HEK293 (cell line): Measurements from ENCODE around the gene GAS7.

Experiments
- CTCF ChIA-PET: fragments of 350-600 bp; formaldehyde crosslinking; extraction: SDS; loops from one replicate; lab custom pipeline; 2021; ENCODE audit warnings: antibody characterized with exemption; lab: Yijun Ruan, JAX
- POLR2A ChIA-PET: fragments of 300-600 bp; formaldehyde crosslinking; extraction: SDS; loops from one replicate; lab custom pipeline; 2020; ENCODE audit warnings: antibody characterized with exemption, inconsistent platforms; lab: Yijun Ruan, JAX
- H3K27ac ChIP-seq: fragments of 200-500 bp; sonication (Bioruptor generic); 2 replicates; pipeline ENCODE4 v1.5.1; 2014; ENCODE audit warnings: low read depth, low read length, control low read depth, inconsistent platforms; ENCODE audit errors: extremely low read depth
- H3K36me3 ChIP-seq, 2 experiments: fragments of 200-500 bp in 1 of 2; sonication (Bioruptor generic) in 1 of 2; 1 replicate in 1 of 2; 2 replicates in 1 of 2; pipeline ENCODE4 v1.5.1; 2014 to 2017; ENCODE audit warnings: inconsistent platforms in 2 of 2, low read length in 2 of 2; ENCODE audit not compliant: control insufficient read depth in 2 of 2, insufficient read depth in 1 of 2
- H3K4me1 ChIP-seq: fragments of 200-500 bp; sonication (Bioruptor generic); 2 replicates; pipeline ENCODE4 v1.5.1; 2014; ENCODE audit warnings: mild to moderate bottlenecking, low read length, inconsistent platforms; ENCODE audit not compliant: control insufficient read depth, insufficient read depth
- H3K4me3 ChIP-seq: 2 replicates; pipeline ENCODE4 v1.5.1; 2011; ENCODE audit warnings: low read depth, mild to moderate bottlenecking, control low read depth, low read length, moderate library complexity
- H3K9me3 ChIP-seq: fragments of 200-500 bp; sonication (Bioruptor generic); 2 replicates; pipeline ENCODE4 v1.5.1; 2014; ENCODE audit warnings: low read depth, low read length, inconsistent platforms; ENCODE audit not compliant: control insufficient read depth, insufficient read depth
- SCRT2 ChIP-seq: fragments of 450-650 bp; formaldehyde crosslinking; IDR thresholded peaks from 2 replicates; pipeline ENCODE4 v1.5.1; 2016; ENCODE audit warnings: missing biosample characterization, missing genetic modification characterization
- SP2 ChIP-seq: fragments of 450-650 bp; formaldehyde crosslinking; IDR thresholded peaks from 2 replicates; pipeline ENCODE4 v1.5.1; 2016; ENCODE audit warnings: missing biosample characterization, missing genetic modification characterization
- ZBTB8A ChIP-seq: fragments of 450-650 bp; formaldehyde crosslinking; IDR thresholded peaks from 2 replicates; pipeline ENCODE4 v1.5.1; 2016; ENCODE audit warnings: missing biosample characterization, missing genetic modification characterization
- ZNF184 ChIP-seq: fragments of 450-650 bp; IDR thresholded peaks from 2 replicates; pipeline ENCODE4 v1.5.1; 2018; ENCODE audit warnings: missing biosample characterization, mild to moderate bottlenecking, missing genetic modification characterization
- ZNF354C ChIP-seq: fragments of 450-650 bp; formaldehyde crosslinking; IDR thresholded peaks from 2 replicates; pipeline ENCODE4 v1.5.1; 2016; ENCODE audit warnings: missing biosample characterization, missing genetic modification characterization, low read depth, borderline replicate concordance
- ZNF394 ChIP-seq: fragments of 450-650 bp; formaldehyde crosslinking; IDR thresholded peaks from 2 replicates; pipeline ENCODE4 v1.5.1; 2016; ENCODE audit warnings: missing biosample characterization, missing genetic modification characterization, mild to moderate bottlenecking, moderate library complexity, borderline replicate concordance
- ZNF548 ChIP-seq: fragments of 450-650 bp; formaldehyde crosslinking; IDR thresholded peaks from 2 replicates; pipeline ENCODE4 v1.5.1; 2016; ENCODE audit warnings: missing biosample characterization, missing genetic modification characterization
- ZNF585B ChIP-seq: fragments of 450-650 bp; formaldehyde crosslinking; IDR thresholded peaks from 2 replicates; pipeline ENCODE4 v1.5.1; 2016; ENCODE audit warnings: missing biosample characterization, missing genetic modification characterization
- ZNF626 ChIP-seq: fragments of 450-650 bp; sonication (Bioruptor Pico); formaldehyde crosslinking; IDR thresholded peaks from 2 replicates; pipeline ENCODE4 v1.5.1; 2018; ENCODE audit warnings: missing biosample characterization, missing genetic modification characterization, inconsistent platforms
- ZNF707 ChIP-seq: fragments of 450-650 bp; formaldehyde crosslinking; IDR thresholded peaks from 2 replicates; pipeline ENCODE4 v1.5.1; 2016; ENCODE audit warnings: missing biosample characterization, missing genetic modification characterization
- ZNF777 ChIP-seq: fragments of 450-650 bp; formaldehyde crosslinking; IDR thresholded peaks from 2 replicates; pipeline ENCODE4 v1.5.1; 2017; ENCODE audit warnings: missing biosample characterization, missing genetic modification characterization, borderline replicate concordance
- ZNF830 ChIP-seq: fragments of 450-650 bp; IDR thresholded peaks from 2 replicates; pipeline ENCODE4 v1.5.0; 2018; ENCODE audit warnings: missing biosample characterization, missing genetic modification characterization, low read depth, mild to moderate bottlenecking, moderate library complexity
- ZSCAN23 ChIP-seq: fragments of 450-650 bp; formaldehyde crosslinking; IDR thresholded peaks from 2 replicates; pipeline ENCODE4 v1.5.1; 2016; ENCODE audit warnings: missing biosample characterization, missing genetic modification characterization
- TF ChIP-seq, protein P1 (sequence below): fragments of 450-650 bp; formaldehyde crosslinking; IDR thresholded peaks from 2 replicates; pipeline ENCODE4 v1.5.1; 2016; ENCODE audit warnings: missing biosample characterization, missing genetic modification characterization
- TF ChIP-seq, protein P2 (sequence below): fragments of 450-650 bp; formaldehyde crosslinking; IDR thresholded peaks from 2 replicates; pipeline ENCODE4 v1.5.1; 2016; ENCODE audit warnings: missing biosample characterization, missing genetic modification characterization
- TF ChIP-seq, protein P3 (sequence below): fragments of 450-650 bp; formaldehyde crosslinking; IDR thresholded peaks from 2 replicates; pipeline ENCODE4 v1.5.1; 2016; ENCODE audit warnings: missing biosample characterization, missing genetic modification characterization

GAS7 gene

DNA sequence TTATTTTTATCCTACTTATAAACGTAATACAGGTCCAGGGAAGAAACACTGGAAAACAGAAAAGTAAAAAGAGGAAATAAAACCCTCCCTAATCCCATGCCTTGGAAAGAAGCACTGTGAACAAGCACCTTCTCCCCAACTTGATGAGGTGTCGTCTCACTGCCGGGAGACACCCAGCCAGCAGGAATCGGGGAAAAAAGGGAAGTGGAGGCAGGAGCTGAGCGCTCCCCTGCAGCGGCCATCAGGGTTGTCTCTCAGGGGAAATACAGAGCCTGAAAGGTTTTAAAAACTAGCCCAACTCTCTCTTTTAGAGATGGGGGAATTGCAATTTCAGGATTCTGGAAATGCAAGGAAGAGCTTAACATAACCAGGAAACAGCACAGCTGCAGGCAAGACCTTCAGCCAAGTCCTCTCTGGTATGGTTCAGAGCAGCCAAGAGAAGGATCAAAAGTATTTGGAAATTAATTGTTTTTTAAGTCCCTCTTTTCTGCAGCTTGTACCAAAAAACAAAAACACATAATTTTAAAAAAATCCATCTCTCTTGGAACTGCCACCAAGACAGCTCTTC lies 197.0 kb downstream of the GAS7 start (continued):
- TF ChIP-seq, protein P1, sequence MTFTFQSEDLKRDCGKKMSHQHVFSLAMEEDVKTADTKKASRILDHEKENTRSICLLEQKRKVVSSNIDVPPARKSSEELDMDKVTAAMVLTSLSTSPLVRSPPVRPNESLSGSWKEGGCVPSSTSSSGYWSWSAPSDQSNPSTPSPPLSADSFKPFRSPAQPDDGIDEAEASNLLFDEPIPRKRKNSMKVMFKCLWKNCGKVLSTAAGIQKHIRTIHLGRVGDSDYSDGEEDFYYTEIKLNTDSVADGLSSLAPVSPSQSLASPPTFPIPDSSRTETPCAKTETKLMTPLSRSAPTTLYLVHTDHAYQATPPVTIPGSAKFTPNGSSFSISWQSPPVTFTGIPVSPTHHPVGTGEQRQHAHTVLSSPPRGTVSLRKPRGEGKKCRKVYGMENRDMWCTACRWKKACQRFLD (tag by site-specific recombination): no peak
- no peak for TF ChIP-seq ZNF354C (tag by site-specific recombination)
- TF ChIP-seq ZBTB8A (tag by site-specific recombination): no peak

DNA sequence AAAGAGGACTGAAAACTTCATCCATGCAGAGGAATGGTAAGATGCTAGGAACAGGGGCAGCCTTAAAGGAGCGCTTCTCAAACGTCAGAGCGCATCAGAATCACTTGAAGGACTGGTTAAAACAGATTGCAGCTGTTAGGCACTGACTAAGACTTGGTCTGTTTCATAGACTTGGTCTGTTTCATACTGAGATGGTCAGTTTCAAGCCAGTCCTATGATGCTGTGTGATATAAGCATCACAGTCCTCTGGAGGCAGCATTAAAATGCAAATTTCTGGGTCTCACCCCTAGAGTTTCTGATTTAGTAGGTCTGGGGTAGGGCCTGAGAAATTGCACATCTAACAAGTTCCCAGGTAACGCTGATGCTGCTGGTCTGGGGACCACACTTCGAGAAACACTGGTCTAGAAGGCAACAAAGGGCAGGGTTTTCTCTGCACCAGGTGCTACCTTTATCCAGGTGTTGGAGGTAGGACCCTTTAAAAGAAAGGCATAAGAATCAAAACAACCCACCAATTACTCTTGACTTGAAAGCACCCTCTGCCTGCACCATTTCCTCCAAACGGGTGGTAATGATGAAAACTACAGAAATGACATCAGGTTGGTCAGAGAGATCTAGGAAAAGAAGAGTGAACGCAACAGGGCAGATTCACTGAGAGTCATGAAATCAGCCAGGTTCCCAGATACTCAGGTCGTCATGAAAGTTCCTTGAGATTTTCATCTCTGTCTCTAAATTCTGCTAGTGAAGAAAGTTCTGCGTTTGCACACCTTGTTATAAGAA lies 198.3 kb downstream of the GAS7 start:
- Histone ChIP-seq H3K9me3 (no peaks in the 10 kb centered on the region), H3K4me1 (no peaks in the 10 kb centered on the region)
- CTCF ChIA-PET: interaction anchor here (0.6 to 1.1 kb wide), 3 partner anchors 13 to 359 kb away, joined by 5 read pairs; no protein-coding TSS in a partner anchor
- TF ChIP-seq ZNF394 (tag by site-specific recombination): no peak
- TF ChIP-seq, all 188 proteins: peak for 0
- H3K27ac ChIP-seq: no peak overlapping the region
- no peak overlapping the region for H3K4me3 ChIP-seq
- no peaks in the 10 kb centered on the region for H3K36me3 ChIP-seq
- POLR2A ChIA-PET: no interaction called here

DNA sequence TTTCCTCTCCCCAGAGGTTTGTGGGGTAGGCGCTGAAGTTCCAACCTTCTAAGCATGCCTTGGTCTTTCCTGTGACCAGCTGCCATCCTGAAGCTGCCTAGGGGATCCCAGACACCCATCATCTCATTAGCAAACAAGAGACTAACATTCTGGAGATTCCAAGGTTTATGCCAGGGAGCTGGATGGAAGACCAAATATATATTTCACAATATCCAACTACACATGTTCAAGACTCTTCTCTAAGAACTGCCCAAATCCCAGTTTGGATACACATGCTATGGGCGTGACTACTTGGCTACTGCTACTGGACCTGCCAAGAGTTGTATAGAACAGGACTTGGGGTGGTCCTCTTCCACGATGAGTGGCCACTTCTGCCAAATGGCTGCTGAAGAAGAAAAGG lies 200.3 kb downstream of the GAS7 start:
- POLR2A ChIA-PET: no interaction called here
- no peak for TF ChIP-seq ZSCAN23 (tag by site-specific recombination)
- TF ChIP-seq ZNF777 (tag by site-specific recombination): no peak
- TF ChIP-seq ZNF585B (tag by site-specific recombination): no peak
- TF ChIP-seq ZNF548 (tag by site-specific recombination): no peak
- TF ChIP-seq, protein P2, sequence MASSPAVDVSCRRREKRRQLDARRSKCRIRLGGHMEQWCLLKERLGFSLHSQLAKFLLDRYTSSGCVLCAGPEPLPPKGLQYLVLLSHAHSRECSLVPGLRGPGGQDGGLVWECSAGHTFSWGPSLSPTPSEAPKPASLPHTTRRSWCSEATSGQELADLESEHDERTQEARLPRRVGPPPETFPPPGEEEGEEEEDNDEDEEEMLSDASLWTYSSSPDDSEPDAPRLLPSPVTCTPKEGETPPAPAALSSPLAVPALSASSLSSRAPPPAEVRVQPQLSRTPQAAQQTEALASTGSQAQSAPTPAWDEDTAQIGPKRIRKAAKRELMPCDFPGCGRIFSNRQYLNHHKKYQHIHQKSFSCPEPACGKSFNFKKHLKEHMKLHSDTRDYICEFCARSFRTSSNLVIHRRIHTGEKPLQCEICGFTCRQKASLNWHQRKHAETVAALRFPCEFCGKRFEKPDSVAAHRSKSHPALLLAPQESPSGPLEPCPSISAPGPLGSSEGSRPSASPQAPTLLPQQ: no peak
- no peak for TF ChIP-seq ZNF707 (tag by site-specific recombination)
- TF ChIP-seq ZNF354C (tag by site-specific recombination): no peak
- TF ChIP-seq, all 188 proteins: peak for 0
- Histone ChIP-seq H3K4me1 (no peaks in the 10 kb centered on the region), H3K9me3 (no peaks in the 10 kb centered on the region), H3K27ac (no peak overlapping the region), H3K4me3 (no peak overlapping the region), H3K36me3 (no peaks in the 10 kb centered on the region)
- CTCF ChIA-PET: interaction anchor here (1.2 to 1.5 kb wide), 2 partner anchors 9 to 14 kb away, joined by 3 to 5 read pairs; no protein-coding TSS in a partner anchor

DNA sequence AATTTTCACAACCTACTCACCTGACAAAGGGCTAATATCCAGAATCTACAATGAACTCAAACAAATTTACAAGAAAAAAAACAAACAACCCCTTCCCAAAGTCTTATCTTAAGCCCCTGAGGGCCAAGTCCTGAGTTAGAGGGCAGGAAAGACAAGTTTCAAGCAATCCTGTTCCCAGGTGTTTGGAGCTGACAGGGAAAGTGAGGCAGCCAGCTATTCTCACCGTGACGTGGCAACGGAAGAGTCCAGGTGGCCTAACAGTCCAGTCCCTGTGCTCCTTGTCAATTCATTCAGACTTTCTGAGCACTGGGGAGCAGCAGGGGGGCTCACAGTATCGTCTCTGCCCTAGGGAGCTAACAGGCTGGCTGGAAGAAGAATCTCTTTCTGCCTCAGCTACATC lies 203.6 kb downstream of the GAS7 start:
- CTCF ChIA-PET: interaction anchor here (1.2 kb wide), 1 partner anchor 8 kb away, joined by 3 read pairs; no protein-coding TSS in a partner anchor
- POLR2A ChIA-PET: no interaction called here
- no peak for TF ChIP-seq SCRT2 (tag by site-specific recombination)
- no peak for TF ChIP-seq ZNF184 (tag by site-specific recombination)
- TF ChIP-seq SP2 (tag by site-specific recombination): no peak
- TF ChIP-seq ZNF830 (tag by site-specific recombination): no peak
- no peak for TF ChIP-seq ZNF626 (tag by site-specific recombination)
- TF ChIP-seq, protein P3, sequence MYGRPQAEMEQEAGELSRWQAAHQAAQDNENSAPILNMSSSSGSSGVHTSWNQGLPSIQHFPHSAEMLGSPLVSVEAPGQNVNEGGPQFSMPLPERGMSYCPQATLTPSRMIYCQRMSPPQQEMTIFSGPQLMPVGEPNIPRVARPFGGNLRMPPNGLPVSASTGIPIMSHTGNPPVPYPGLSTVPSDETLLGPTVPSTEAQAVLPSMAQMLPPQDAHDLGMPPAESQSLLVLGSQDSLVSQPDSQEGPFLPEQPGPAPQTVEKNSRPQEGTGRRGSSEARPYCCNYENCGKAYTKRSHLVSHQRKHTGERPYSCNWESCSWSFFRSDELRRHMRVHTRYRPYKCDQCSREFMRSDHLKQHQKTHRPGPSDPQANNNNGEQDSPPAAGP: no peak

More for the DNA sequence above, 203.6 kb downstream of the GAS7 start:
- Histone ChIP-seq H3K36me3 (no peaks in the 10 kb centered on the region), H3K4me1 (no peaks in the 10 kb centered on the region), H3K27ac (no peak overlapping the region), H3K9me3 (no peaks in the 10 kb centered on the region), H3K4me3 (no peak overlapping the region)
